ENCODE results near the gene TMEM50B.
"Not testable (repeated sequence)": the region's sequence is repeated elsewhere in the genome, so short reads cannot be mapped to it uniquely, and the experiment has no call there.

- TF ChIP-seq CTCF (IDR thresholded peaks at IDR 0.05; ENCODE audit: borderline replicate concordance, extremely low read depth, low read length, poor library complexity, severe bottlenecking); EZH2 (IDR thresholded peaks at IDR 0.05; ENCODE audit: borderline replicate concordance, low read depth, low read length, severe bottlenecking): not testable (repeated sequence)
Observed at GRCh38 chr21:33469183-33469582, 10.6 kb downstream of the TMEM50B start.
